Measurements from ENCODE around the gene MUC6. TPM values are rescaled to one million over a fixed set of nuclear protein-coding genes. Genes with fewer than 3 reads are reported as not detected.

The MUC6 gene
- total and polyA plus RNA-seq, 3 experiments from 2014 or later: not detected

DNA sequence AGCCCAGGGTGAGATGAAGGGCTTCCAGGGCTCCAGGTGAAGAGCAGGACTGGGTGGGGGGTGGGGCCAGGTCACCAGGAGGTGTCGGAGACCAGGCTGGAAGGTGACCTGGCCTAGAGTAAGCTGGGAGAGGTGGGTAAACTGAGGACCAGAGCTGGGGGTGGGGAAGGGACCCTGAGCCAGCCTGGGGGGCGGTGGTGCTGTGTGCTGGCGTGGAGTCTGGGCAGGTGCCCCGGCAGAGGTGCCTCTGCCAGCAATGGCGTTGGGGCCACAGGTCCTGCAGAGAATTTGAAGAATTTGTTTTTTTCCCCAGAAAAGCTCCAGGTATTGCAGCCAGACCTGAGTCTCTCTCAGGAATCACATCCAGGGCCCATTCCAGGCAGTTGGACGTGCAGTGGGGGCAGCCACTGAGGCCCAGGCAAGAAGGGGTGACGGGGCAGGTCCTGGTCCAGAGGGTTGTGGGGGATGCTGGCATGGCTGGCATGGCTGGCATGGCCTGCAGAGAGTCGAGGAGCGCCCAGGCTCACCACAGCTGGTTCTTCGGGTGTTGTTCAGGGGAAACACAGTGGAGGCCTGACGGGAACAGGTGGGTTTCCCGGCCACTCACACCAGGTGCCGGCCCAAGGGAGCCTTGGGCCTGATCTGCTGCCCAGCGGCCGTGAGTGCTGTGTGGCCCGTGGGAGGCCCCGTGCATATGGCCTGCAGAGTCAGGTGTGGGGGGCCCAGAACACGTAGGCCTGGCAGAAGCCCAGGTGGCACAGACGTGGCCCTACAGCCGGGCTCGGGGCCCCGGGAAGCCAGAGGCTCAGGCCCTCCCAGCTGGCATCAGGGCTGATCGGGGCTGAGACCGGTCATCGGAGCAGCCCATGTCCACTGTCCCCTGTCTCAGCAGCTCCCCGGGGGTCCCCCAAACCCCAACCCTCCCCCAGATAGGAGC, 6.4 kb upstream of the MUC6 start:
- no peaks in the 10 kb centered on the region for H3K36me3 ChIP-seq (ENCODE audit: insufficient read depth, low read length)
- no peaks in the 10 kb centered on the region for H3K4me1 ChIP-seq (ENCODE audit: insufficient read depth, low read length)
- no peak overlapping the region for H3K4me3 ChIP-seq (ENCODE audit: low read length)
- no peaks in the 10 kb centered on the region for H3K9me3 ChIP-seq (ENCODE audit: low read length)
- H3K9me3 Mint-ChIP-seq: no peaks in the 10 kb centered on the region
- H3K27ac ChIP-seq (ENCODE audit: low read depth, low read length): no peak overlapping the region
- no peaks in the 10 kb centered on the region for H3K27me3 ChIP-seq (ENCODE audit: insufficient read depth, low read length, poor library complexity, severe bottlenecking)
- ChIA-PET POLR2A (no interaction called here), CTCF (interaction anchor here (0.6 kb wide), 2 partner anchors 8 to 196 kb away, joined by 3 read pairs; no protein-coding TSS in a partner anchor)
- H3K27me3 Mint-ChIP-seq: peaks cover 3 to 21% of the 10 kb centered on the region in 2 donors
- no peak overlapping the region for H3K4me3 Mint-ChIP-seq
- H3K36me3 Mint-ChIP-seq: no peaks in the 10 kb centered on the region
- DNase-seq: peak in 1 of 5 donors; percentile 25
- H3K4me1 Mint-ChIP-seq: peaks cover 0 to 4% (median 0%) of the 10 kb centered on the region in 3 donors
- no peak overlapping the region for H3K27ac Mint-ChIP-seq

DNA sequence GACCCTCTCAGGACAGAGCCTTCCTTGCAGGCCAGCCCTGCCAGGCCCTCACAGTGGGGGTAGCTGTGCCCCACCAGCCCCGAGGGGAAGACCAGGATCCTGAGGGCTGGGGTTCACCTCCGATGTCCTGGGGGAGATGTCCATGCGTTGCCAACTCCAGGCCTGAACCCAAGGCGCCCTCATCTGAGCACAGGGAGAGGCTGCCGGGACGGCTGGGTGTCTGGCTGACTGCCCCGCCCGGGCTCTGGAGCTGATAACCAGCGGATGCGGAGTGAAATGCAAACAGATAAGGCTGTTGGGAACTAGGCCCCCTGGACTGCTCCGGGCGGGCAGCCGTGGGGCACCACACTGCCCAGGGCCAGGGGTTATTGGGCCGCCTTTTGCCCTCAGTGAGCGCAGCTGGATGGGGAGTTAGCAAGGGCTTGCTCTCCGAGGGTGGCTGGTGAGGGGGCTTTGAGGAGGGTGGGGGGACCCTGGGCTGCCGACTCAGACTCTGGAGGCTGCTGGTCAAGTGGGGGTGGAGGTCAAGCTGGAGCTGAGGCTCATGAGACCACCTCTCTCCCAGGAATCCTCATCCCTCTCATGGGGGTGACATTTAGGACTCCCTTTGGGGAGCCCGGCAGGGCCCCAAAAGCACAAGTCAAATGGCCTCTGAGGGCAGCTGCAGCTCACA, 5.6 kb upstream of the MUC6 start:
- peak in 1 of 5 donors; percentile 42 for DNase-seq
- POLR2A ChIA-PET: interaction anchor here (0.6 kb wide), 1 partner anchor 222 kb away, joined by 6 read pairs; no protein-coding TSS in a partner anchor
- Mint-ChIP-seq H3K36me3 (no peaks in the 10 kb centered on the region), H3K27ac (no peak overlapping the region), H3K9me3 (no peaks in the 10 kb centered on the region), H3K27me3 (peaks cover 3 to 17% of the 10 kb centered on the region in 2 donors), H3K4me1 (peaks cover 0 to 4% (median 0%) of the 10 kb centered on the region in 3 donors), H3K4me3 (no peak overlapping the region)
- Histone ChIP-seq H3K4me3 (ENCODE audit: low read length) (no peak overlapping the region), H3K4me1 (ENCODE audit: insufficient read depth, low read length) (no peaks in the 10 kb centered on the region), H3K27ac (ENCODE audit: low read depth, low read length) (no peak overlapping the region), H3K9me3 (ENCODE audit: low read length) (no peaks in the 10 kb centered on the region), H3K36me3 (ENCODE audit: insufficient read depth, low read length) (no peaks in the 10 kb centered on the region), H3K27me3 (ENCODE audit: insufficient read depth, low read length, poor library complexity, severe bottlenecking) (no peaks in the 10 kb centered on the region)
- CTCF ChIA-PET: interaction anchor here (0.6 kb wide), 1 partner anchor 195 kb away, joined by 3 read pairs; no protein-coding TSS in a partner anchor

DNA sequence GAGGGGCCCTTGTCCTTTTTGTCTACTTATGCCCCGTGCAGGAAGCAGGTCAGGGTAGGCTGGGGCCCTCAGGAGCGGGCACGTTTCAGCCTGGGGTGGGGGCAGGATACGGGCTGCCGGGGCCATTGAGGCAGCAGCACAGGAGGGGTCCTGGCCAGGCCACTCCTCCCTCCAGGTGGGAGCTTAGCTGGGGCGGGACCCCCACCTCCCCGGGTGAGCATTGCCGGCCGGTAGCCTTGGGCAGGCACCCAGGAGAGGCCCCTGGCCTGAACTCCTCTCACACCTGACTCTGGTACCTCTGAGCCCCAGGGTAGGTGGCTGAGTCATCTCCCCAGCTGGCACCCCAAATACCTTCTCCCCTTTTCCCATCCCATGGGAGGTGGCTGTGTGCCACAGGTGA, 5.0 kb upstream of the MUC6 start:
- POLR2A ChIA-PET: no interaction called here
- no peaks in the 10 kb centered on the region for H3K9me3 Mint-ChIP-seq

DNA sequence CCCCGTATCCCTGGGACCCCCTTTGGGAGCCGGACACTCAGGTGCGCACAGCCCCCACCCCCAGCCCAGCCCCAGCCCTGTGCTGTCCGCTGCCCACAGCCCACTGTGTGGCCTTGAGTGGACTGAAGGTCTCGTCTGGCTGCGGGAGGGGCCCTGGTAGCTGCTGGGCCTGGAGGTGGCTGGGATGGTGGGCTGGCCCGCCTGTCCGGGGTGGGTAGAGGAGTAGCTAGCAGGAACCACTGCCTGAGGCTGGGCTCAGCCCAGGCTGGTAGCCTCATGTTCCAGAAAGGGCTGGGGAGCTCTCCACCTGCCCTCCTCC, 4.6 kb upstream of the MUC6 start:
- CTCF ChIA-PET: no interaction called here

More for the DNA sequence above, 5.0 kb upstream of the MUC6 start:
- CTCF ChIA-PET: no interaction called here
- peak in 1 of 5 donors; percentile 29 for DNase-seq
- H3K27ac ChIP-seq (ENCODE audit: low read depth, low read length): no peak overlapping the region
- H3K4me1 Mint-ChIP-seq: peaks cover 0 to 4% (median 0%) of the 10 kb centered on the region in 3 donors
- H3K36me3 Mint-ChIP-seq: no peaks in the 10 kb centered on the region
- H3K9me3 ChIP-seq (ENCODE audit: low read length): no peaks in the 10 kb centered on the region
- no peak overlapping the region for H3K27ac Mint-ChIP-seq
- no peak overlapping the region for H3K4me3 ChIP-seq (ENCODE audit: low read length)
- no peaks in the 10 kb centered on the region for H3K4me1 ChIP-seq (ENCODE audit: insufficient read depth, low read length)
- H3K36me3 ChIP-seq (ENCODE audit: insufficient read depth, low read length): no peaks in the 10 kb centered on the region
- H3K27me3 ChIP-seq (ENCODE audit: insufficient read depth, low read length, poor library complexity, severe bottlenecking): no peaks in the 10 kb centered on the region
- H3K27me3 Mint-ChIP-seq: peaks cover 3 to 13% of the 10 kb centered on the region in 2 donors
- no peak overlapping the region for H3K4me3 Mint-ChIP-seq

GRCh38 chr11:1040428-1041148, 4.1 kb upstream of the MUC6 start:
- Histone ChIP-seq H3K36me3 (ENCODE audit: insufficient read depth, low read length) (no peaks in the 10 kb centered on the region), H3K27me3 (ENCODE audit: insufficient read depth, low read length, poor library complexity, severe bottlenecking) (no peaks in the 10 kb centered on the region), H3K27ac (ENCODE audit: low read depth, low read length) (no peak overlapping the region), H3K4me1 (ENCODE audit: insufficient read depth, low read length) (no peaks in the 10 kb centered on the region), H3K4me3 (ENCODE audit: low read length) (no peak overlapping the region), H3K9me3 (ENCODE audit: low read length) (no peaks in the 10 kb centered on the region)
- POLR2A ChIA-PET: no interaction called here
- DNase-seq: no peak
- Mint-ChIP-seq H3K27me3 (peaks cover 0 to 9% of the 10 kb centered on the region in 2 donors), H3K4me1 (no peaks in the 10 kb centered on the region), H3K36me3 (no peaks in the 10 kb centered on the region), H3K9me3 (no peaks in the 10 kb centered on the region), H3K27ac (no peak overlapping the region), H3K4me3 (no peak overlapping the region)
- CTCF ChIA-PET: no interaction called here

More for the DNA sequence above, 4.6 kb upstream of the MUC6 start:
- H3K4me3 Mint-ChIP-seq: no peak overlapping the region
- H3K27ac Mint-ChIP-seq: no peak overlapping the region
- H3K4me1 Mint-ChIP-seq: peaks cover 0 to under 1% (median 0%) of the 10 kb centered on the region in 3 donors
- Histone ChIP-seq H3K27ac (ENCODE audit: low read depth, low read length) (no peak overlapping the region), H3K9me3 (ENCODE audit: low read length) (no peaks in the 10 kb centered on the region), H3K36me3 (ENCODE audit: insufficient read depth, low read length) (no peaks in the 10 kb centered on the region), H3K4me1 (ENCODE audit: insufficient read depth, low read length) (no peaks in the 10 kb centered on the region), H3K4me3 (ENCODE audit: low read length) (no peak overlapping the region), H3K27me3 (ENCODE audit: insufficient read depth, low read length, poor library complexity, severe bottlenecking) (no peaks in the 10 kb centered on the region)
- no peak for DNase-seq
- peaks cover 2 to 10% of the 10 kb centered on the region in 2 donors for H3K27me3 Mint-ChIP-seq
- no peaks in the 10 kb centered on the region for H3K9me3 Mint-ChIP-seq
- H3K36me3 Mint-ChIP-seq: no peaks in the 10 kb centered on the region
- POLR2A ChIA-PET: no interaction called here

- Mint-ChIP-seq H3K4me3 (no peak overlapping the region), H3K4me1 (no peaks in the 10 kb centered on the region), H3K36me3 (no peaks in the 10 kb centered on the region), H3K27me3 (peaks cover 0 to 6% of the 10 kb centered on the region in 2 donors), H3K9me3 (no peaks in the 10 kb centered on the region), H3K27ac (no peak overlapping the region)
- Histone ChIP-seq H3K27me3 (ENCODE audit: insufficient read depth, low read length, poor library complexity, severe bottlenecking) (no peaks in the 10 kb centered on the region), H3K4me3 (ENCODE audit: low read length) (no peak overlapping the region), H3K27ac (ENCODE audit: low read depth, low read length) (no peak overlapping the region), H3K4me1 (ENCODE audit: insufficient read depth, low read length) (no peaks in the 10 kb centered on the region), H3K36me3 (ENCODE audit: insufficient read depth, low read length) (no peaks in the 10 kb centered on the region), H3K9me3 (ENCODE audit: low read length) (no peaks in the 10 kb centered on the region)
- POLR2A ChIA-PET: no interaction called here
- CTCF ChIA-PET: no interaction called here
- no peak for DNase-seq
Observed at GRCh38 chr11:1039481-1040427, 3.2 kb upstream of the MUC6 start.

GRCh38 chr11:1038921-1039320, 2.4 kb upstream of the MUC6 start:
- H3K9me3 ChIP-seq (ENCODE audit: low read length): no peaks in the 10 kb centered on the region
- H3K4me3 ChIP-seq (ENCODE audit: low read length): no peak overlapping the region
- no peaks in the 10 kb centered on the region for H3K36me3 ChIP-seq (ENCODE audit: insufficient read depth, low read length)
- no peak overlapping the region for H3K27ac ChIP-seq (ENCODE audit: low read depth, low read length)
- no peak for DNase-seq
- Mint-ChIP-seq H3K4me1 (no peaks in the 10 kb centered on the region), H3K27me3 (peaks cover 0 to 2% of the 10 kb centered on the region in 2 donors), H3K9me3 (no peaks in the 10 kb centered on the region), H3K4me3 (no peak overlapping the region), H3K36me3 (no peaks in the 10 kb centered on the region), H3K27ac (no peak overlapping the region)
- no peaks in the 10 kb centered on the region for H3K27me3 ChIP-seq (ENCODE audit: insufficient read depth, low read length, poor library complexity, severe bottlenecking)
- ChIA-PET CTCF (no interaction called here), POLR2A (no interaction called here)
- no peaks in the 10 kb centered on the region for H3K4me1 ChIP-seq (ENCODE audit: insufficient read depth, low read length)

All from CD8-positive, alpha-beta memory T cell (primary cell).